ENCODE results near the gene HBEGF. TPM values are rescaled to one million over a fixed set of nuclear protein-coding genes. Genes with fewer than 3 reads are reported as not detected.

Gene HBEGF
- polyA plus RNA-seq, 2 of the 4 experiments (the other 2 are of a cell fraction) = 3.4 to 5.0 TPM

DNA sequence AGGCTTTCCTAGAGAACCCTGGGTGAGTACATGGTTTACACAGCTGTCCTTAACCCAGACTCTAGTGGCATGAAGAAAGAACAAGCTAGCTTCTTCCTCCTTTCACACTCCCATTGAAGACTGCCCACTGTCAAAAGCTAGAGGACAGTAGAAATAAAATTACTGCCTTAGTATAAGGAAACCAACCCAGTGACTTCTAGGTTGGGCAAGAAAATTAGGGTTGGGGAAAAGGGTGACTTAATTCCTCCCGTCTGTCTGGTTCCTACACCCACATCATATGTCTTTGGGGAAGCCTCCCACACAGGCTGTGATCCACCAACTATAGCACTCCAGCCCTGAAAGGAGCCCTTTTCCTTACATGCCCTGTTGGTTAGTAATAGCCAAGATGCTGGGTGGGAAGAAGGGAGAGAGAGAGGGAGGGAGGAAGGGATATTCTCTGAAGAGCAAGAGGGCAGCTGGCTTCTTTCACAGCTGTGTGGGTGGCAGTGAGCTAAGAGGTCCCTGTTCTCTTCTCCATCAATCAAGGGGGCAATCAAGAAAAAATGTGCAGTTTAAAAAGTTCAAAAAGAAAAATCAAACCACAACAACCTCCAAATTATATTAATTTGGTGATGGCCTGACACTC, 21.7 kb downstream of the HBEGF start:
- no peak for DNase-seq (ENCODE audit: low read depth in 1 of 2, low spot score in 1 of 2)
- CTCF ChIA-PET = interaction anchor here (0.5 to 1.8 kb wide), 6 partner anchors 10 to 1567 kb away, joined by 3 to 9 read pairs (median 4); partner anchors contain the start of genes HBEGF and SLC4A9

DNA sequence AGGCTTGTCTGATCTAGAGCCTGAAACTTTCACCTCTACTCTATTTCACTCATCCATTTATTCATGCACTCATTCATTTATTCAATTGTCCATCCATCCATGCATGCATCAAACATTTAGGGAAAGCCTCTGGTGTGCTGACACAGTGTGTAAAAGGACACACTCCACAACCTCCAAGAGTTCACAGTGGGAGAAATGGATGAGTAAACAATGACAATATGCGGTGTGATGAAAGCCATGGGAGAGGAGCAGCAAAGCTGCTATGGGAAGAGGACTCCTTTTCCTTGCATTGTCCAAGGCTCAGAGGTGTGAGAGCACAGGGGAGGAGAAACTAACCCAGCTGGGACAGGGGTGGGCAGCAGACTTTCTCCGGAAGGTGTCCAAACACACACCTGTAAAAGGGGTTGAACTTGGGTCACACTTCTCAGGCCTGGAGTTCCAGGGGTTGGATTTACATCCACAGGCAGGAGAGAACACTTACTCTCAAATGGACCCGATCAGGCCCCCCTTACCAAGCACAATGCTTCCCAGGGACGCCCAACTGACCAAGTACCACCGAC, 22.3 kb downstream of the HBEGF start:
- H3K27ac ChIP-seq = peak overlapping the region; percentile 66 to 89
- ChIA-PET POLR2A (no interaction called here), CTCF (interaction anchor here (1.1 to 3.5 kb wide), 6 partner anchors 11 to 84 kb away, joined by 3 to 29 read pairs (median 4); partner anchors contain the start of genes HBEGF and SLC4A9)
- WGBS (ENCODE audit: missing lambda C conversion rate) = 53% methylated on average over 5 of the region's 5 CpGs
- ATAC-seq (no peak), FAIRE-seq (no peak), DNase-seq (ENCODE audit: low read depth in 1 of 2, low spot score in 1 of 2) (no peak)
- peaks cover 47% of the 10 kb centered on the region for H3K4me1 ChIP-seq
- H3K9me3 ChIP-seq = no peaks in the 10 kb centered on the region
- H3K4me3 ChIP-seq = no peak overlapping the region
- H3K4me2 ChIP-seq = peak overlapping the region; percentile 75
- no peak for TF ChIP-seq FOXS1 (CRISPR knock-in tag; IDR thresholded peaks at IDR 0.05)
- TF ChIP-seq TFCP2L1 (CRISPR knock-in tag; IDR thresholded peaks at IDR 0.05) = no peak
- TF ChIP-seq, protein P1, sequence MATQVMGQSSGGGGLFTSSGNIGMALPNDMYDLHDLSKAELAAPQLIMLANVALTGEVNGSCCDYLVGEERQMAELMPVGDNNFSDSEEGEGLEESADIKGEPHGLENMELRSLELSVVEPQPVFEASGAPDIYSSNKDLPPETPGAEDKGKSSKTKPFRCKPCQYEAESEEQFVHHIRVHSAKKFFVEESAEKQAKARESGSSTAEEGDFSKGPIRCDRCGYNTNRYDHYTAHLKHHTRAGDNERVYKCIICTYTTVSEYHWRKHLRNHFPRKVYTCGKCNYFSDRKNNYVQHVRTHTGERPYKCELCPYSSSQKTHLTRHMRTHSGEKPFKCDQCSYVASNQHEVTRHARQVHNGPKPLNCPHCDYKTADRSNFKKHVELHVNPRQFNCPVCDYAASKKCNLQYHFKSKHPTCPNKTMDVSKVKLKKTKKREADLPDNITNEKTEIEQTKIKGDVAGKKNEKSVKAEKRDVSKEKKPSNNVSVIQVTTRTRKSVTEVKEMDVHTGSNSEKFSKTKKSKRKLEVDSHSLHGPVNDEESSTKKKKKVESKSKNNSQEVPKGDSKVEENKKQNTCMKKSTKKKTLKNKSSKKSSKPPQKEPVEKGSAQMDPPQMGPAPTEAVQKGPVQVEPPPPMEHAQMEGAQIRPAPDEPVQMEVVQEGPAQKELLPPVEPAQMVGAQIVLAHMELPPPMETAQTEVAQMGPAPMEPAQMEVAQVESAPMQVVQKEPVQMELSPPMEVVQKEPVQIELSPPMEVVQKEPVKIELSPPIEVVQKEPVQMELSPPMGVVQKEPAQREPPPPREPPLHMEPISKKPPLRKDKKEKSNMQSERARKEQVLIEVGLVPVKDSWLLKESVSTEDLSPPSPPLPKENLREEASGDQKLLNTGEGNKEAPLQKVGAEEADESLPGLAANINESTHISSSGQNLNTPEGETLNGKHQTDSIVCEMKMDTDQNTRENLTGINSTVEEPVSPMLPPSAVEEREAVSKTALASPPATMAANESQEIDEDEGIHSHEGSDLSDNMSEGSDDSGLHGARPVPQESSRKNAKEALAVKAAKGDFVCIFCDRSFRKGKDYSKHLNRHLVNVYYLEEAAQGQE (IDR thresholded peaks at IDR 0.05) = no peak
- no peak for TF ChIP-seq CEBPB (IDR thresholded peaks at IDR 0.05)
- TF ChIP-seq RFX5 (IDR thresholded peaks at IDR 0.05) = no peak
- no peak for TF ChIP-seq ZNF302 (CRISPR knock-in tag; IDR thresholded peaks at IDR 0.05)
- TF ChIP-seq ELK1 (IDR thresholded peaks at IDR 0.05; ENCODE audit: low read depth, low read length) = no peak

More for the DNA sequence above, 21.7 kb downstream of the HBEGF start:
- TF ChIP-seq NPAS2 (CRISPR knock-in tag; IDR thresholded peaks at IDR 0.05; ENCODE audit: borderline replicate concordance) (no peak), ZSCAN20 (CRISPR knock-in tag; IDR thresholded peaks at IDR 0.05) (no peak), MYC (IDR thresholded peaks at IDR 0.05; ENCODE audit: borderline replicate concordance, low read length) (no peak), CEBPB (IDR thresholded peaks at IDR 0.05) (no peak), RAD21 (conservative IDR thresholded peaks at IDR 0.05 in 1 of 2, IDR thresholded peaks at IDR 0.05 in 1 of 2) (no peak), MAX (IDR thresholded peaks at IDR 0.05) (no peak), KDM5A (IDR thresholded peaks at IDR 0.05) (no peak), CBX8 (IDR thresholded peaks at IDR 0.05) (no peak), RFX5 (IDR thresholded peaks at IDR 0.05) (no peak), HOXB13 (CRISPR knock-in tag; IDR thresholded peaks at IDR 0.05; ENCODE audit: low read depth) (no peak), HEYL (CRISPR knock-in tag; IDR thresholded peaks at IDR 0.05) (no peak), JUNB (IDR thresholded peaks at IDR 0.05) (no peak), HMGXB4 (CRISPR knock-in tag; IDR thresholded peaks at IDR 0.05; ENCODE audit: borderline replicate concordance) (no peak)
- TF ChIP-seq, protein P2, sequence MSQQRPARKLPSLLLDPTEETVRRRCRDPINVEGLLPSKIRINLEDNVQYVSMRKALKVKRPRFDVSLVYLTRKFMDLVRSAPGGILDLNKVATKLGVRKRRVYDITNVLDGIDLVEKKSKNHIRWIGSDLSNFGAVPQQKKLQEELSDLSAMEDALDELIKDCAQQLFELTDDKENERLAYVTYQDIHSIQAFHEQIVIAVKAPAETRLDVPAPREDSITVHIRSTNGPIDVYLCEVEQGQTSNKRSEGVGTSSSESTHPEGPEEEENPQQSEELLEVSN (IDR thresholded peaks at IDR 0.05; ENCODE audit: borderline replicate concordance, low read depth) = no peak
- TF ChIP-seq, protein P3, sequence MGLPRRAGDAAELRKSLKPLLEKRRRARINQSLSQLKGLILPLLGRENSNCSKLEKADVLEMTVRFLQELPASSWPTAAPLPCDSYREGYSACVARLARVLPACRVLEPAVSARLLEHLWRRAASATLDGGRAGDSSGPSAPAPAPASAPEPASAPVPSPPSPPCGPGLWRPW (IDR thresholded peaks at IDR 0.05) = no peak
- TF ChIP-seq, protein P1 (IDR thresholded peaks at IDR 0.05) = no peak
- H3K4me2 ChIP-seq = peak overlapping the region; percentile 75; the same call in 1 of the 3 replicates
- H3K4me1 ChIP-seq = peaks cover 47% of the 10 kb centered on the region
- POLR2A ChIA-PET = no interaction called here
- H3K4me3 ChIP-seq = no peak overlapping the region
- FAIRE-seq (no peak), ATAC-seq (no peak)
- no peaks in the 10 kb centered on the region for H3K9me3 ChIP-seq
- WGBS (ENCODE audit: missing lambda C conversion rate) = 83% methylated on average over 1 of the region's 1 CpG
- H3K27ac ChIP-seq = peak overlapping the region; percentile 66 to 89; a peak in 5 of 6 replicates

Data from A549 (cell line).